ENCODE results near the gene HNMT.
"Not testable (repeated sequence)": the region's sequence is repeated elsewhere in the genome, so short reads cannot be mapped to it uniquely, and the experiment has no call there.

HNMT gene

GRCh38 chr2:137964066-137964858, at the start of gene HNMT:
HNMT (plus strand) TSS chr2:137964473; CDS start chr2:137964492, 19 bp downstream.
- peak within 1 kb of the TSS; percentile 84 for H3K27ac ChIP-seq
- no peak for TF ChIP-seq ZFX (IDR thresholded peaks at IDR 0.05; ENCODE audit: borderline replicate concordance)

- no peak for TF ChIP-seq ZFX (IDR thresholded peaks at IDR 0.05; ENCODE audit: borderline replicate concordance)
- H3K27ac ChIP-seq, result no peak overlapping the region
These were observed 43.0 kb upstream of the HNMT start for GRCh38 chr2:137921105-137921880.

- not testable (repeated sequence) for H3K27ac ChIP-seq
These were observed 42.1 kb upstream of the HNMT start for GRCh38 chr2:137922171-137922570.

- H3K27ac ChIP-seq, result no peak overlapping the region
- TF ChIP-seq CTCF (IDR thresholded peaks at IDR 0.05), result no peak
These were observed 40.3 kb upstream of the HNMT start for GRCh38 chr2:137924019-137924418.

GRCh38 chr2:137925599-137925998, 38.7 kb upstream of the HNMT start:
- no peak for TF ChIP-seq ZFX (IDR thresholded peaks at IDR 0.05; ENCODE audit: borderline replicate concordance)
- no peak for TF ChIP-seq CTCF (IDR thresholded peaks at IDR 0.05)
- no peak overlapping the region for H3K27ac ChIP-seq

GRCh38 chr2:137927846-137928245, 36.4 kb upstream of the HNMT start:
- TF ChIP-seq CTCF (IDR thresholded peaks at IDR 0.05) (no peak), ZFX (IDR thresholded peaks at IDR 0.05; ENCODE audit: borderline replicate concordance) (no peak)
- no peak overlapping the region for H3K27ac ChIP-seq

- TF ChIP-seq ZFX (IDR thresholded peaks at IDR 0.05; ENCODE audit: borderline replicate concordance), result no peak
- no peak for TF ChIP-seq CTCF (IDR thresholded peaks at IDR 0.05)
- H3K27ac ChIP-seq, result no peak overlapping the region
These were observed 35.4 kb upstream of the HNMT start for GRCh38 chr2:137928547-137929518.

GRCh38 chr2:137929519-137929916, 34.8 kb upstream of the HNMT start:
- H3K27ac ChIP-seq, result no peak overlapping the region
- TF ChIP-seq CTCF (IDR thresholded peaks at IDR 0.05) (no peak), ZFX (IDR thresholded peaks at IDR 0.05; ENCODE audit: borderline replicate concordance) (no peak)

Data from 22Rv1 (cell line).